Measurements from ENCODE around the gene NACC1. TPM values are rescaled to one million over a fixed set of nuclear protein-coding genes. Genes with fewer than 3 reads are reported as not detected.

The NACC1 gene
- total and polyA plus RNA-seq, 2 of the 13 experiments (the other 11 are each of a cell fraction or from before 2014, with no cell fraction given), result 31.8 to 42.3 TPM

- no peak for TF ChIP-seq E2F2 (CRISPR knock-in tag; IDR thresholded peaks at IDR 0.05; ENCODE audit: borderline replicate concordance)
- no peak for TF ChIP-seq XRCC5 (optimal IDR thresholded peaks at IDR 0.05; ENCODE audit: low read length)
- no peak for TF ChIP-seq MAZ (IDR thresholded peaks at IDR 0.05; ENCODE audit: borderline replicate concordance, low read depth, low read length)
- 0 out of 2 replicates have a peak, but pooled peaks have one; percentile 56 for TF ChIP-seq MAZ (CRISPR knock-in tag; IDR thresholded peaks at IDR 0.05; ENCODE audit: low read depth)
- 0 out of 2 replicates have a peak, but pooled peaks have one; percentile 11 for TF ChIP-seq THAP11 (CRISPR knock-in tag; IDR thresholded peaks at IDR 0.05)
- no peak for TF ChIP-seq WIZ (CRISPR knock-in tag; IDR thresholded peaks at IDR 0.05)
- no peak for TF ChIP-seq ATAD3A (CRISPR knock-in tag; IDR thresholded peaks at IDR 0.05)
- no peak for TF ChIP-seq ISX (CRISPR knock-in tag; conservative IDR thresholded peaks at IDR 0.05)
- TF ChIP-seq SNAPC4 (CRISPR knock-in tag; IDR thresholded peaks at IDR 0.05), result peak; percentile 98
- no peak for TF ChIP-seq IRF2 (CRISPR knock-in tag; IDR thresholded peaks at IDR 0.05)
- no peak for TF ChIP-seq ZNF296 (CRISPR knock-in tag; conservative IDR thresholded peaks at IDR 0.05)
- no peak for TF ChIP-seq ZNF564 (CRISPR knock-in tag; IDR thresholded peaks at IDR 0.05)
- TF ChIP-seq ZNF691 (CRISPR knock-in tag; IDR thresholded peaks at IDR 0.05; ENCODE audit: borderline replicate concordance, low read depth), result no peak
- TF ChIP-seq CHD2 (IDR thresholded peaks at IDR 0.05; ENCODE audit: low read depth, low read length), result peak; percentile 91
- TF ChIP-seq ZNF766 (CRISPR knock-in tag; IDR thresholded peaks at IDR 0.05; ENCODE audit: borderline replicate concordance), result no peak
- TF ChIP-seq ZBTB33 (CRISPR knock-in tag; IDR thresholded peaks at IDR 0.05), result no peak
- peak; percentile 27 for TF ChIP-seq ASH2L (IDR thresholded peaks at IDR 0.05; ENCODE audit: insufficient read length, low read depth, low read length)
- no peak for TF ChIP-seq RELA (CRISPR knock-in tag; IDR thresholded peaks at IDR 0.05)
- no peak for TF ChIP-seq HNRNPH1 (optimal IDR thresholded peaks at IDR 0.05; ENCODE audit: low read depth, low read length)
- no peak for TF ChIP-seq GATAD2A (CRISPR knock-in tag; IDR thresholded peaks at IDR 0.05)
Measured at GRCh38 chr19:13102416-13102665, 15.7 kb upstream of the NACC1 start (continued).

Data from HepG2 (cell line).